ENCODE data around the gene CLEC10A.

DNA sequence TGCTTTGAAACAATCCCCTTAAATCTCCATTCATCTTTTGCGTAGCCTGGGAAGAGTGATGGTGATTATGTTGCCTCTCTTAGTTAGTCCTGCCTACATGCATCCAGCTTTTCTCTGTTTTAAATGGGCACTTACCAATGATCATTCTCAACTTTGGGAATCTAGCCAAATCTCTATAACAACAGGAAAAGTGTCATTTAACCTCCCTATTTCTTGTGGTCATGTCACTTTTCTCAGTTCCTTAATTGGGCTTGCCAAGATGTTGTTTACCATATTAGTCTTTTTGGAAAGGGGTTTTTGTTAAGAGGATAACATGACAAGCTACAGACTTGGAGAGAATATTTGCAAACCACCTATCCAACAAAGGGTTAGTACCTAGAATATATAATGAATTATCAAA, 15.6 kb upstream of the CLEC10A start:
- TF ChIP-seq FOXK2 (IDR thresholded peaks at IDR 0.05) (no peak), ZNF384 (IDR thresholded peaks at IDR 0.05) (no peak), SP1 (IDR thresholded peaks at IDR 0.05) (no peak), ELF4 (IDR thresholded peaks at IDR 0.05) (no peak), BHLHE40 (IDR thresholded peaks at IDR 0.05; ENCODE audit: borderline replicate concordance) (no peak), FOXM1 (IDR thresholded peaks at IDR 0.05; ENCODE audit: borderline replicate concordance) (no peak)
- TF ChIP-seq, protein P1, sequence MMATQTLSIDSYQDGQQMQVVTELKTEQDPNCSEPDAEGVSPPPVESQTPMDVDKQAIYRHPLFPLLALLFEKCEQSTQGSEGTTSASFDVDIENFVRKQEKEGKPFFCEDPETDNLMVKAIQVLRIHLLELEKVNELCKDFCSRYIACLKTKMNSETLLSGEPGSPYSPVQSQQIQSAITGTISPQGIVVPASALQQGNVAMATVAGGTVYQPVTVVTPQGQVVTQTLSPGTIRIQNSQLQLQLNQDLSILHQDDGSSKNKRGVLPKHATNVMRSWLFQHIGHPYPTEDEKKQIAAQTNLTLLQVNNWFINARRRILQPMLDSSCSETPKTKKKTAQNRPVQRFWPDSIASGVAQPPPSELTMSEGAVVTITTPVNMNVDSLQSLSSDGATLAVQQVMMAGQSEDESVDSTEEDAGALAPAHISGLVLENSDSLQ (IDR thresholded peaks at IDR 0.05) = no peak
